LHCN-M2 (cell line): ENCODE results near the gene TMEM91. TPM values are rescaled to one million over a fixed set of nuclear protein-coding genes. Genes with fewer than 3 reads are reported as not detected.
A peak's percentile ranks its signal among the peaks of the same experiment; 100 is the strongest.
"Not testable (repeated sequence)": the region's sequence is repeated elsewhere in the genome, so short reads cannot be mapped to it uniquely, and the experiment has no call there.

Source experiments
- DNase-seq: peaks from one replicate; pipeline ENCODE4 v3.0.0-alpha.2; 2012; ENCODE audit warnings: low read depth
- total RNA-seq: library from RNA; depleted of rRNA; stranded (reverse); fragments of >200 nt; gene quantifications from 2 replicates; pipeline ENCODE4 v1.2.3, GENCODE V29; 2014

The TMEM91 gene
- total RNA-seq, 1 experiment from 2014 or later, result 1.2 TPM

DNA sequence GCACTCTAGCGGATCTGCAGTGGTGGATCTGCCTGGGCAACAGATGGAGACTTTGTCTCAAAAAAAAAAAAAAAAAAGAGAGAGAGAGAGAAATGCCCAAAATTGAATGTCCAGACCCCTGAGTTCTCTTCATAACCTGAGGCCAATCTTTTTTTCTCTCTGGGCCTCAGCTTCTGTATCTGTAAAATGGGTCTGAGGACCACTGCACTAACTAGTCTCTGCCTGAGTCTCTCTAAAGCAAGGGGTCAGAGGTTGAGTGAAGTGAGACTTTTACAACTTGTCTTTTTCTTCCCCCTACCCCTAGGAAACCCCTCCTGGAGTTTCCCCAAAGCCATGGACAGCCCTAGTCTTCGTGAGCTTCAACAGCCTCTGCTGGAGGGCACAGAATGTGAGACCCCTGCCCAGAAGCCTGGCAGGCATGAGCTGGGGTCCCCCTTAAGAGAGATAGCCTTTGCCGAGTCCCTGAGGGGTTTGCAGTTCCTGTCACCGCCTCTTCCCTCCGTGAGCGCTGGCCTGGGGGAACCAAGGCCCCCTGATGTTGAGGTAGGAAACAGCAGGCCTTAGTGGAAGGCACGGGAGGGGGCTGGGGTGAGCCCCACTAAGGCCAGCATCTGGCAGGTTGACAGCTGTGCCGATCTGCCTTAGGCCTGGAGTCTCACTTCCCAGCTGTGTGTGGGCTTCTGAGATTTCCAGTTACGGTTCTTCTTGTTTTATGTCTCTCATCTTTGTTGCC lies 1.8 kb downstream of the TMEM91 start:
- no peak for DNase-seq

DNA sequence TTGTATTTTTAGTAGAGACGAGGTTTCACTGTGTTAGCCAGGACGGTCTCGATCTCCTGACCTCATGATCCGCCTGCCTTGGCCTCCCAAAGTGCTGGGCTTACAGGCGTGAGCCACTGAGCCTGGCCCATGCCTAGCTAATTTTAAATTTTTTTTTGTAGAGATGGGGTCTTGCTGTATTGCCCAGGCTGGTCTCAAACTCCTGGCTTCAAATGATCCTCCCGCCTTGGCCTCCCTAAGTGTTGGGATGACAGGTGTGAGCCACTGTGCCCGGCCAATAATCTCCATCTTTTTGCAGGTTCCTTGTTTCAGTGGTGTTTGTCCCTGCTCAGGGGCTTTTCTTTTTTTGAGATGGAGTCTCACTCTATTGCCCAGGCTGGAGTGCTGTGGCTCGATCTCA lies 5.2 kb downstream of the TMEM91 start:
- DNase-seq, result not testable (repeated sequence)

DNA sequence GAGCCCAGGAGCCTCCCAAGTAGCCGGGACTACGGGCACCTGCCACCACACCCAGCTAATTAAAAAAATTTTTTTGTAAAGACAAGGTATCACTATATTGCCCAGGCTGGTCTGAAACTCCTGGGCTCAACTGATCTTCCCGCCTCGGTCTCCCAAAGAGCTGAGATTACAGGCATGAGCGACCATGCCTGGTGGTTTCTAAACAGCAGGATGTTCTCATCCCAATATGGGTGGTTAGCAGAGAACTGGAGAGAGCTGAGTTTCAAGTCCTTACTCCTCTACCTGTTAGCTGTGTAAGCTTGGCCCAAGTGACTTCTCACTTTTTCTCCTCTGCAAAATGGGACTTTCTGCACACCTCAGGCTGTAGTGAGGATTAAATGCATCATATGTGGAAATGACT lies 8.0 kb downstream of the TMEM91 start:
- no peak for DNase-seq

DNA sequence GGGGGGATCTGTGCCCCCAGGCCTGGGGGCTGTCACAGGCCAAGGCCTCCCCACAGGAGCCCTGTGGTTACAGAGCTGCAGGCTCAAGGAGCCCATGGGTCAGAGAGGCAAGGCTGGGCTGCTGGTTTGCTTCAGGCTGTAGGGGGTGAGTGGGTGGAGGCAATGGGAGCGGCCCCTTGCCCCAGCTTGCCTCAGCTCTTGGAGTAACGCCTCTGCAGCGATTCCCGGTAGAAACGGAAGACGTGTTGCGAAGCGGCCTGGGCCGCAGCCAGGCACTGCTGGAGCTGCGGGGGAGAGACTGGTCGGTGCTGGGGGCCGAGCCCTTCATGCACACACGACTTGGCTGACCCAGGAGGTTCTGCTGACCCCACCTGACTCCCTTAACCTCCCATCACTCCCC lies 10.1 kb downstream of the TMEM91 start:
- no peak for DNase-seq

DNA sequence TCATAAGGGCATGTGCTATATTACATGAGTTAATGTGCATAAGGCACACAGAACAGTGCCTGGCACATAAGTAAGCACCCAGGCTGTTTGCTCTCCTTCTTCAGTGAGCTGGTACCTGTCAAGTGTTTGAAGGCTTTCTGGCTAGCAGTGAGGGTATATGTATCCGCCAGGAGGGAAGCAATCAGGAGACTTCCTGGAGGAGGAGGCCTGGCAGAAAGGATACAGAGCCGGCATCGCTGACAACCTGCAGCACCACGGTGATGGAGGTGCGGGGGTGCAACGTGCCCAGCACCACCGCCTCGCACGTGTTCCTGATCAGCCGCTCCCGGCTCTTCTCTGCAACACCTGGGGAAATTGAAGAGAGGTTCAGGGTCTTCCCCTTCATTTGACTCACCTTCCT lies 15.3 kb downstream of the TMEM91 start:
- DNase-seq, result no peak

DNA sequence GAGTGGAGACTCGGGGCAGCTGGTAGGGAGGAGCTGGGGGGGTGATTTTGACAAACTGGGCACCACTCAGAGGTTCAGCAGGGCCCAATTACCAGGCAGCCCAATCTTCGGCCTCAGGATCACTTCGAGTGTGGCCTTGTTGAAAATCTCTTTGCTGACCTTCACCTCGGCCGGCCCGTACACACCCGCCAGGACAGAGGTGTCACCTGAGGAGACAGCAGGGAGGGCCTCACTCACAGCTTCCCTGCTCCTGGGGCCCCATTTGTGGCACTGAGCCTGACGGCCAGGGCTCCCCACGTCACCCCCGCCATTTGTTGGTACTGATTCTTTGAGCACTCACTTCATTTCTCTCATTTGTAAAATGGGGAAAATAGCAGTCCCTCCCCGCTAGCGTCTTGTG lies 16.4 kb downstream of the TMEM91 start:
- DNase-seq, result no peak

DNA sequence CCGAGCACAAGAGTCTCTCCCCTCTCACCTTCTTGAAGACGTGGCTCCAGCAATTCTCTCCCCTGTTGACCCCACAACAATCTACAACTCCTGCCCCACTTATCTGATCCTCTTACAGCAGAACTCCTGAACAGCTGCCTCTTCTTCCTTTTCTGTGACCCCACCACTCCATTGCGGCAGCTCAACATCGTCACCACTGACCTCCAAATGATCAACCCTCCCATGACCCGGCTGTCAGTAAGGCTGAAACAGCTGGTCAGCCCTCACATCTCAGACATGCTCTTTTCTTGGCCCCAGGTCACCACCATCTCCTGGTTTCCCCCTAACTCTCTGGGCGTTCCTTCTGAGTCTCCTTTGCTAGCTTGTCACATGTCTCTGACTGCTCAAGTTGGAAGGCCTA lies 19.0 kb downstream of the TMEM91 start:
- DNase-seq, result no peak

DNA sequence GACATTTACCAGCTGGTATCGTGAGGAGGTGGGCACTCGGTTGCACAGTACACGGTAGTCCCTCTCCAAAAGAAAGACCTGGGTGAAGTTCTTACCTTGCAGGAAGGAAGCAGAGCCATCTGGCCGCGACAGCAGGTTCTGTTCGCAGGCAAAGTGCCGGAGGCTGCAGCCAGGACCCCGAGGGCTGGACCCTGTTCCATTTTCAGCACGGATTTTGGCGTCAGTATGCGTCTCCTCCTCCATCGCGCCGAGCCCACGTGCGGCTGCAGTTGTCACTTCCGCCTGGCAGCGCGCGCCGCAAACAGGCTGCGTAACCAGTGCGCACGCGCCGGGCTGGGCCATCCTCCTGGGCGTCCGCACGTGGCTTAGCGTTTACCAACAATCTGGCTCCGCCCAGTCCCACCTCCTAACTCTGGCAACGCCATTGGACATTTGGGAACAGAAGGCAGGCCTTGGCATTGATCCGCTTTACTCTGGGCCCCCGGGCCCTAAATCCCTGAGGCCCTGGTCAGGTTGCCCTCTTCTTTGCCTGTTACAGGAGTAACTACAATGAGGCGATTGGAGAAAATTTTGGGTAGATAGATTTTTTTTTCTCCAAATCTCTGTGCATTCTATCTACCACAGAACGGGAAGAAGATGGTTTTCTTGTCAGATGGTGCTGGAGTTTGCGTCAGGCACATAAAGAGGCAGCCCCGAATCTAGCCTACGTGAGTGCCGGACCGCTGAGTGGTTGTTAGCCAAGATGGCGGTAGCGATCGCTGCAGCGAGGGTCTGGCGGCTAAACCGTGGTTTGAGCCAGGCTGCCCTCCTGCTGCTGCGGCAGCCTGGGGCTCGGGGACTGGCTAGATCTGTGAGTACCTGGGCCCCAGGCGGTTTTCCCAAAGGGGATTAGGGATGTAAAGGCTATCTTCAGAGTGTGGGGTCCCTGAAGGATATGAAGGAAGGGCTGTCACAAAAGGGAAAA lies 21.0 kb downstream of the TMEM91 start, which contains the start of the genes BCKDHA and EXOSC5:
TSS of gene BCKDHA (plus strand) at position 733 of the 964 bp plus-strand sequence. CDS start at position 743, 10 bp downstream.
TSS of gene EXOSC5 (minus strand) at position 274 of the 964 bp plus-strand sequence. CDS start at position 243, 31 bp downstream.
- peak; percentile 99 for DNase-seq

DNA sequence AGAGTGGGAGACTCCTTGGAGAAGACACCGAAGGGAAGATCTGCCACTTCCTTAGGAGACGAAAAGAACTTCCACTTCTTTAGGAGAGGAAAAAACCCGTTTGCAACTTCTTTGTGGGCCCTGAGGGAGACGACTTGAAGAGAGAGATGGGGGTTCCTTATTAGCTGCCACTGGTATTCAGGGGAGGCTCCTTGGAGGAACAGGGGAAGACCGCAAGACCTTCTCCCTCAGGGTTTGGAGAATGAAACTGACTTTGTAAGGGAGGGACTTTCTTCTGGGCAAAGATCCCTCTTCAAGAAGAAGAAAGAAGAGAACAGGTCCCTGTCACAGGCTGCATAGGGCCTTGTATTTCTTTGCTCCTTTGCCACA lies 21.7 kb downstream of the TMEM91 start:
- peak; percentile 4 for DNase-seq

DNA sequence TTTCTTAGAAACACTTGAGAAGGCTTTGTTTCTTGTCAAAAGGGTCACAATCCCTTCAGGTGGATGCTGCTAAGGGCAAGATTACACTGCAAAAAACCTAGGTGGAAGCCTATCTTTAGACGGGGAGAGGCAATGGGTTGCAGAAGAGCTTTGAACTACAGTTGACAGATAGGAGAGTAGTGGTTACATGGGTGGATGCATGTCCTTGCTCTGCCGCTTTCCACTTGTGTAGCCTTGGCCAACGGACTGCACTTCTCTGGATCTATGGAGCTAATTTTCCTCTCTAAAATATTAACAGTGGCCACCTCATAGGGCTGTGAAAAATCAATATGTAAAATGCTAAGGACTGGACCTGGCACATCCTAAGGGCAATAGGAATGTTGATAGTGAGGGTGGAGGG lies 22.3 kb downstream of the TMEM91 start:
- no peak for DNase-seq

DNA sequence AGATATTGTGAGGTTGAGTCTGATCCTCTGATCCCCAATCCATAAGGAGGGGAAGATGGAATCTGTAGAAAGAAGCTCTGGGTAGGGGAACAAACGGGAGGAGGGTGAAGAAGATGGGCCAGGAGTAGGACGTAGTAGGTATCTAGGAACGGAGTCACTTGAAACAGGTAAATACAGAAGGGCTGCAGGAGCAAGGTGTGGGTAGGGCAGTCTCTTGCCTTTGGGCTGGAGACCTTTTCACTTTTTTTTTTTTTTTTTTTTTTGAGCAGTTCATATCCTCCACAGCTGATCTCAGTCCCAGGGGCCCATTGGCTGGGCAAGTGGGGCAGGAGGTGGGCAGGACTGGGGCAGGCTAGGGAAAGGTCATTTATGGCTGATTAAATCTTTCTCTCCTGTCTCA lies 22.8 kb downstream of the TMEM91 start:
- DNase-seq, result no peak

DNA sequence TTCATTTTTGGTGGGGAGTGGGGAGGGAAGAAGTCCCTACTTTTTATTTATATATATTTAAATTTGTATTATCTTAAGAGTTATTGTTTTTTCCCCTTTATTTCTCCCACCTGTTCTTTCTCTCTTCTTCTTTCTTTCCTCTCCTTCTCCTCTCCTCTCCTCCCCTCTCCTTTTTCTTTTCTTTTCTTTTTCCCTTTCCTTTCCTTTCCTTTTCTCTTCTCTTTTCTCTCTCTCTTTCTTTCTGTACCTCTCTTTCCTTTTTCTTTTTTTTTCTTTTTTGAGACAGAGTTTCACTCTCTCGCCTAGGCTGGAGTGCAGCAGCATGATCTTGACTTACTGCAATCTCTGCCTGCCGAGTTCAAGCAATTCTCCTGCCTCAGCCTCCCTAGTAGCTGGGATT lies 23.2 kb downstream of the TMEM91 start:
- DNase-seq, result no peak

DNA sequence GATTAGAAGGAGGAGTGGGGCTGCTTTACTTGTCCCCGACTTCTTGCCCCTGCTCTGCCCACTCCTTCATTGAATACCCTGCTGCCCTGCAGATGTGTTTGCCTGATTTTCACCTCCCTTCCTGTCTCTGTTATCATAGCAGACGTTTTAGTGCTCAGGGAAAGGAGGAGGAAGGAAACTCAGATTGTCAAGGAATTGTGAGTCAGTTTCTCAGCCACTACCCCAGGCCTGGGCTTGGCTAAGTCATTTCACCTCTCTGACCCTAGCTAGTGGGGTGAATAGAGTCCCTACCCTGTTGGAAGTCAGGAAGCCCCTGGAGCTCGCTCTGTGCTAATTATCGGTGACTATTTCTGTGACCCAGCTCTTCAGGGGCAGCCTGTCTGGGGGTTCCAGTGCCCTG lies 25.1 kb downstream of the TMEM91 start:
- DNase-seq, result no peak

DNA sequence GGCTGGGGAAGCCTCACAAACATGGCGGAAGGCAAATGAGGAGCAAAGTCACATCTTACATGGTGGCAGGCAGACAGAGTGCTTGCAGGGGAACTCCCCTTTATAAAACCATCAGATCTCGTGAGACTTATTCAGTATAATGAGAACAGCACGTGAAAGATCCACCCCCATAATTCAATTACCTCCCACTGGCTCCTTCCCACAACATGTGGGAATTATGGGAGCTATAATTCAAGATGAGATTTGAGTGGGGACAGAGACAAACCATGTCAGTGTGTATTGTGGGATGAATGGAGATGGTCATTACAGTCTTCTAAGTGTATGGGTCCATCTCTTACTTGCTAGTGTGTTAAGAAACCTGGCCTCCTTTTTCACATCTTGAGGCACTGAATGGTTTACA lies 25.7 kb downstream of the TMEM91 start:
- no peak for DNase-seq

DNA sequence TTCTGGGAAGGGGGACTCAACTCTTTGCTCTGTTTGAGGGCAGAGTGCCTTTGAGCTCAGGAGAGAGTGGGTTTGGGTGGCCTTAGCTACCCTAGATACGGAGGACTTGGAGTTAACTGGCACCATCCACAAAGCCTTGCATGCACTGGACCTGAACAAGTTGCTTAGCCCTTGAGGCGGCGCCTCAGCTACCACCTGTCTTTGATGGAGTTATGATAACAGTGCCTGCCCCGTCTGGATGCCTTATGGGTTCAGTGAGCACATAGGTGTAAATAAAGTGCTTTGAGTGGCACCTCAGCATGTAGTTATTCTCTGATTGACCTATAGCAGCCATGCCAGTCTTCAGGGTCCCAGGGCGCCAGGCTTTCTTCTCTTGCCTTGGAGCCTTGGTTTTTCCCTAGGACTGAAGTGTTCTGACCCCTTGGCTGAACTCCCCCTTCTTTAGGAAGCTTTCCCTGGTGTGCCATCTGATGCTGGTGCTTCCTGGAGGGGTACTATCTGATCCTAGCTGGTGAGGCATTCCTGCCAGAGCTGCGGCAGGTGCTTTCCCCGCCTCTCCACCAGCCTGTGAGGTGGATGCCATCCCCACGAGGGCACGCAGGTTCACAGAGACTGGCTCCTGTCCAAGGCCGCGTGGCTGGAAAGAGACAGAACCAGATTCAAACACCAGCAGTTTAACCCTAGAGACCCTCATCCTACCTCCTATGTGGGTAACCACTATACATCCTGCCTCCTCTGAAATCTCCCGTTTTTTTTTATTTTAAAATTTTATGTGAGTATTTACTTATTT lies 27.0 kb downstream of the TMEM91 start:
- no peak for DNase-seq

DNA sequence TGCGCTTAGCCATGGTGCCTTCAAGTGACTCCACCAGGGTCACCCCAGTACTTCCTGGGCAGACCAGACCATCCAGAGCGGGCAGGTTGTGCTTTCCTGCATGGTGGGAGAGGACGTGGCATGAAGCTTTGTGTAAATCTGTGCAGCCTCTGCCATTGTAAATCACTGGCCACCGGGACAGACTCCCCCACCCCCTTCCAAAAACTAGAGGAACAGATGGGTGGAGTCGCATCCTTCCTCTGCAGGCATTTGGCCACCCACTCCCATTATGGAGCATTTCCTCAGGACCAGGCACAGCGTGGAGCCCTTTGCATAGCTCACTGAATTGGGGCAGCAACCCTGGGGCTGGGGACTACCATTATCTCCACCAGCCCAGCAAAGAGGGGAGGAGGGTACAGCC lies 29.4 kb downstream of the TMEM91 start:
- no peak for DNase-seq

DNA sequence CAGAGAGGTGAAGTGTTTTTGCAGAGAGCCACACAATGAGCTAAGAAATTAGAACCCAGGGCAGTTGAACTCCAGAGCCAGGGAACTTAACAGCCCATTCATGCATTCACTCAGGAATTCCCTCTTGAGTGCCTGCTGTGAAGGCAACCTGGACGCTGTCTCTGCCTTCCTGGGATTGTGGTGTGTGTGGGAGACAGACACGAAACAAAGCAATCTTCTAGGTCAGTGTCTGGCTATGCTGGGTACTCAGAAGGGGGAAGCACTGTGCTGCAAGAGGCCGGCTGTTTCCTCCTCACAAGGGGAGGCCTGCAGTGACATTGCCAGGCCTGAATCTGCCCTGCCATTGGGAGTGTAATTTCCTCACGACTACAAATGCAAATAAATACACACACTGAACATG lies 30.9 kb downstream of the TMEM91 start:
- no peak for DNase-seq

DNA sequence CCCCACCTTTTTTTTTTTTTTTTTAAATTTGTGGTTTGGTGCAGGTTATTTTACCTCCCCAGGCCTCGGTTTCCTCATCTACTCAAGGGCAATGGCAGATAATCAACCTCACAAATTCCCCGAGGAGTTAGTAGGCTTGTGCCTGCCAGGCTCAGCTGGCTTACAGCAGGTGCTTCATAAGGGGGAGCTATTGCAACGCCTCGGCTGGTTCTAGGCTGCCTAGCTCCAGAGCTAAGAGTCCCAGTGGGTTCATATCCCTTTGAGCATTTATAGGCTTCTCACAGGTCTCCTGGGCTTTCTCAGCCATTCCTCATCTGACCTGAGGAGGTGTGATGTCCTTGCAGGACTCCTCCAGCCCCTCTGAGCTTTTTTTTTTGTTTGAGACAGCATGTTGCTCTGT lies 31.9 kb downstream of the TMEM91 start:
- no peak for DNase-seq

DNA sequence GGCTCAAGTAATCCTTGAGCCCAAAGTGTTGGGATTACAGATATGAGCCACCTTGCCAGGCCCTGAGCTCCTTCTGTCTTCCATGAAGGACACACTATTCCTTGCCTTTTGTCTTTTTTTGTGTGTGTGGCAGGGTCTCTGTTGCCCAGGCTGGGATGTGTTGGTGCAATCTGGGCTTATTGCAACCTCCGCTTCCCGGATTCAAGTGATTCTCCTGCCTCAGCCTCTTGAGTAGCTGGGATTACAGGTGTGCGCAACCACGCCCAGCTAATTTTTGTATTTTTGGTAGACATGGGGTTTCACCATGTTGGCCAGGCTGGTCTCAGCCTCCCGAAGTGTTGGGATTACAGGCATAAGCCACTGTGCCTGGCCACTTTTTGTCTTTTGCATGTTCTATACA lies 32.5 kb downstream of the TMEM91 start:
- not testable (repeated sequence) for DNase-seq

DNA sequence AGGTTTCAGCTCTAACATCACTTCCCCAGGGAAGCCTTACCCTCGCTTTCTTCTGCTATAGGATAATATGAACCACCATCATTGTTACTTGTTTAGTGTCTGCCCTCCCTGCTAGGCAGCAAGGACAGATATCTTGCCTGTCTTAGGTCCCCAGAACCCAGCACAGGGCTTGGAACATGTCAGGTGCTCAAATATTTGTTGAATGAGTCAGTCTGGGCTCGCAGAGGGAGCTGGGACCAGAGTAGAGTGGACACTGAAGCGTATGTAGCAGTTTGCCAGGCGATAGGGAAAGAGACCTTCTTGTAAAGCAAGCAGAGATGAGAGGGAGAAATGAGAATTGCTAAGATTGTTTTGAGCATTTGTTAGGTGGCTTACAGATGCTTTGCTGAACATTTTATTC lies 33.0 kb downstream of the TMEM91 start:
- DNase-seq, result peak; percentile 42

DNA sequence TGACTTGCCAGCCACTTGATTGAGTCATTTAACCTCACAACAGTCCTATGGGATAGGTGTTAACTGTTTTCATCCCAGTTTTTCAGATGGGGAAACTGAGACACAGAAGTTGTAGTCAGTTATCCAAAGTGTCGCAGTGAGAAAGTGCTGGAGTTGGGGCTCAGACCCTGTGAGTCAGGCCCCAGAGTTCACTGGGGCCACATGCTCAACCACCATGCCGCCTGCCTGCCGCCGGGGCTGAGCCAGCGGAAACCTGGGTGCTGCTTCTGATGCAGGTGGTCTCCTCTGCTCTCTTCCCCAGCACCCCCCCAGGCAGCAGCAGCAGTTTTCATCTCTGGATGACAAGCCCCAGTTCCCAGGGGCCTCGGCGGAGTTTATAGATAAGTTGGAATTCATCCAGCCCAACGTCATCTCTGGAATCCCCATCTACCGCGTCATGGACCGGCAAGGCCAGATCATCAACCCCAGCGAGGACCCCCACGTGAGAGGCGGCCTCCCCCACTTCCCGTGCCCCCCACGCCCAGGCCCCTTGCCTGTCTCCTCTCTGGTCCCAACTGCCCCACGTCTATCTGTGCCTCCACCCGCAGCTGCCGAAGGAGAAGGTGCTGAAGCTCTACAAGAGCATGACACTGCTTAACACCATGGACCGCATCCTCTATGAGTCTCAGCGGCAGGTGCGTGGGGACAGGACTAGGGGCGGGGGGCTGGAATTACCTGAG lies 34.2 kb downstream of the TMEM91 start:
- no peak for DNase-seq
